Right lobe of liver (tissue), 4 donors: ENCODE data around the gene ZBED2.

Source experiments
- CTCF ChIP-seq, 4 donors: fragments of 200-600 bp in 3 of 4; fragments of 450-650 bp in 1 of 4; IDR thresholded peaks; one replicate each; pipeline versions ENCODE4 v1.5.1 to v1.8.0; 2016 to 2022; ENCODE audit warnings: antibody characterized with exemption in 4 of 4, mild to moderate bottlenecking in 2 of 4
- POLR2A ChIP-seq: fragments of 450-650 bp; IDR thresholded peaks from one replicate; pipeline ENCODE4 v1.6.1; 2017; ENCODE audit warnings: antibody characterized with exemption, mild to moderate bottlenecking
- donor health status: DM: no; HTN: no; CAD: no.
- donor health status: DM: no; HTN: no; CAD: no.
- donor health status: DM: no; HTN: yes; CAD: no.

GRCh38 chr3:111608383-111608782 lies 13.2 kb upstream of the ZBED2 start:
- no peak for TF ChIP-seq CTCF (IDR thresholded peaks at IDR 0.05)
- no peak for TF ChIP-seq POLR2A
